ENCODE measurements around the gene PLA2G4D. TPM values are rescaled to one million over a fixed set of nuclear protein-coding genes. Genes with fewer than 3 reads are reported as not detected.

The PLA2G4D gene
- total RNA-seq, 1 donor from 2014 or later, result not detected

DNA sequence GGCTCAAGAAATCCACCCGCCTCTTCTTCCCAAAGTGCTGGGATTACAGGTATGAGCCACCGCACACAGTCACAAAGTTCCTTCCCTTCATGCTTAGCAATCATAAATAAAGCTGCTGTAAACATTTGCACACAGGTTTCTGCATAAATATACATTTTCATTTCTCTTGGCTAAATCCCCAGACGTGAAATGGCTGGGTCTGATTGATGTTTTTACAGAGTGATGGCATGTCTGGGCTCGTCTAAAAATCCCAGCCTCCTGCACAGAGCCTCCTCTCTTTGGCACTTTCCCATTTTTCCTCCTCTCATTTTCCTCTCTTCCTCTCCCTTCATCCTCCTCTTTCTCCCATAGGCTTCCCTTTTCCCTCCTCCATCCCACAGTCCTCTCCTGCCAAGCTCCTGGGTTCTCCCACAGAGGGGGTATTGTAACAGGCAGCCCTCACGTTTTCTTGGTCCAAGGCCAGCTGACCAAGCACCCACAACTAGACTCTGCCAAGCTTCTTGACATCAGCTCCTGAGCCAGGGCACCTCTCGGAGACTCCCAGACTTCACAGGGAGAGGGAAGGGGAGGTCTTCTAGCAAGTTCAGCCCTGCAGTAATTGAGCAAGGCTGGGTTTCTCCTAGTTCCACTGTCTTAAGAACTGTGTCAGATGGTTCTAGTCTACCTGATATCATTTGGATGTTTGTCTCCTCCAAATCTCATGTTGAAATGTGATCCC is 63.0 kb downstream of the PLA2G4D start:
- DNase-seq (ENCODE audit: low spot score), result no peak
- no peak overlapping the region for H3K4me3 Mint-ChIP-seq (ENCODE audit: low read depth)
- H3K27ac Mint-ChIP-seq, result no peak overlapping the region
- no peaks in the 10 kb centered on the region for H3K9me3 Mint-ChIP-seq
- H3K27me3 Mint-ChIP-seq (ENCODE audit: low read depth), result peaks cover 12% of the 10 kb centered on the region
- H3K4me1 Mint-ChIP-seq (ENCODE audit: low read depth), result peaks cover 5% of the 10 kb centered on the region
- intact Hi-C loops (cut with micrococcal nuclease), result no loop called here
- no peaks in the 10 kb centered on the region for H3K36me3 Mint-ChIP-seq (ENCODE audit: low read depth)

DNA sequence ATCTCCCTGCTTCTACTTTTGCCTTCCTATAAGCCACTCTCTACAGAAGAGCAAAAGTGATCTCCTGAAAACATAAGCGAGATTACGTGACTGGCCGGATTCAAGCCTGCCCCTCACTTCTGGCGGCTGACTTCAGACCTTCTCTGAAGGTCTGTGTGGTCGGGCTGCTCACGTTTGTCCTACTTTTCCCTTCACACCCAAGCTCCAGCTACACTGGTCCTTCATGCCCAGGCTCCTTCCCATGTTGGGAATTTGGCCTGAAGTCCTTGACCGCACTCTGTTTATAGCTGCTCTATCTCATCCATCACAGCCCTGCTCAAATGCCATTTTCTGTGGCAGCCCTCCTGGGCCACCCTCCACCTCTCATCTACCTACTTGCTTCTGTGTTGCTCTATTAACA is 66.8 kb downstream of the PLA2G4D start:
- Mint-ChIP-seq H3K4me3 (ENCODE audit: low read depth) (no peak overlapping the region), H3K4me1 (ENCODE audit: low read depth) (no peaks in the 10 kb centered on the region), H3K36me3 (ENCODE audit: low read depth) (no peaks in the 10 kb centered on the region), H3K27me3 (ENCODE audit: low read depth) (peaks cover 12% of the 10 kb centered on the region), H3K9me3 (no peaks in the 10 kb centered on the region), H3K27ac (no peak overlapping the region)
- intact Hi-C loops (cut with micrococcal nuclease), result no loop called here
- DNase-seq (ENCODE audit: low spot score), result no peak

DNA sequence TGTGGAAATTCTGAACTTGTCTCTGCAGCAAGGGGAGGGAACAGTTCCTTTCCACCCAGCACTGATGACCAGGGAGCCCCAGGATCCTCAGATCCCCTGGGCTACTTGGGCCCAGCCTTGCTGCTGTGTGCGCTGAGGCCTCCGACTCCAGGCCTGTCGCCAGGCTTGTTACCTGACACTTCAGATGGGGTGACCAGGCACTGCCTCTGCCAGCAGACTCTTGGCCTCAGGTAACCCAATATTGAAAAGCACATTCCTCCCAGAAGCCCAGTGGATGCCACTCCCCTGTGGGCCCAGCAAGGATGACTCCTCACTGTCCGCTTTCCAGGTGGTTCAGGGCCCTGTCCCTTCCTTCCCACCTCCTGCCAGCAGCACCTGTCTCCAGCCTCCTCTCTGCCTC is 70.1 kb downstream of the PLA2G4D start:
- H3K4me1 Mint-ChIP-seq (ENCODE audit: low read depth), result no peaks in the 10 kb centered on the region
- no peak overlapping the region for H3K4me3 Mint-ChIP-seq (ENCODE audit: low read depth)
- no peak for DNase-seq (ENCODE audit: low spot score)
- peaks cover 7% of the 10 kb centered on the region for H3K27me3 Mint-ChIP-seq (ENCODE audit: low read depth)
- H3K36me3 Mint-ChIP-seq (ENCODE audit: low read depth), result no peaks in the 10 kb centered on the region
- intact Hi-C loops (cut with micrococcal nuclease), result no loop called here
- H3K9me3 Mint-ChIP-seq, result no peaks in the 10 kb centered on the region
- H3K27ac Mint-ChIP-seq, result no peak overlapping the region

DNA sequence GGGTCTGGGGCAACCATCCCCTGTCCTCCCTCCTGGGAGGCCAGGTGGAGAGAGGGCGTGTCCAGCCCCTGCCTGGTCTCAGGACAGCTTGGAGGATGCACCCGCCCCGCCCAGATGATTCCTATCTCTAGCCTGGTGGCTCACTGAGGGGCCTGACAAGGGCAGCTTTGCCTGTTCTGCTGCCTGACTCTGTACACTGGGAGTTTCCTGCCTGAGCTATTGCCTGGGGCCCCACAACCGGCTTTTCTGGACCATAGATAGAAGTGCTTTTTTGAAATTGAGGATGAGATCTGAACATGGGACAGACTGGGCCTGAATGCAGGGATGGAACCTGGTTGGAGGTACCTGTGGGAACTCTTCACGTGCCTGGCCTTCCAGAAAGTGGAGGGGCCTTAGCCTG is 72.8 kb downstream of the PLA2G4D start:
- H3K27ac Mint-ChIP-seq, result no peak overlapping the region
- no peaks in the 10 kb centered on the region for H3K36me3 Mint-ChIP-seq (ENCODE audit: low read depth)
- no peak overlapping the region for H3K4me3 Mint-ChIP-seq (ENCODE audit: low read depth)
- H3K9me3 Mint-ChIP-seq, result no peaks in the 10 kb centered on the region
- H3K27me3 Mint-ChIP-seq (ENCODE audit: low read depth), result peaks cover 1% of the 10 kb centered on the region
- H3K4me1 Mint-ChIP-seq (ENCODE audit: low read depth), result no peaks in the 10 kb centered on the region
- no peak for DNase-seq (ENCODE audit: low spot score)
- intact Hi-C loops (cut with micrococcal nuclease), result no loop called here

DNA sequence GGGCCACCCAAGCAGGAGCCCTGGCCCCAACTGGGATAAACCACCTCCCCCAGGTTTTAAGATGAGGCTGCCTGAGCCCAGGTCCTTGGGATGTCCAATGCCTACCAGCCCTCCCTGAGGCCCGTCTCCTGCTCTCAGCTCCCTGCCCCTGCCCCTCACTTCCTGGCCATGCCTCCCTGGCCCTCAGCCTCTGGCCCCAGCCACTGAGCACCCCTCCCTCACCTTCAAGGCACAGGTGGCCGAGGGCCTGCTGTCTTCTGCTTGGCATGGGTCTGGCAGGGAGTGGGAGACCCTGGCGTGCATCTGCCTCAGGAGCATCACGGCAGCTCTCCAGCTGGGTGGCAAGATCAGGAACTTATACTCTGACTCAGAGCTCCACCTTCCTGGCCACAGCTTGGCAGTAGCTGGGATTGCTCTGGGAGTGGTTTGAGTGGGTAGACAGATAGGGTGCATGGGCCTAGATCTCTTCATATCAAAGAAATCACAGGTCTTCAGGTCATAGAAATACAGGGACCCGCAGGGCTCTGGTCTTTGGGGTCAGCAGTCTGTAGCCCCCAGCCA is 73.6 kb downstream of the PLA2G4D start, which contains the start of gene PLA2G4E:
Gene PLA2G4E, minus strand, starts transcription at position 330 of the 561 bp plus-strand sequence. Its CDS starts 12 bp downstream, at position 318.
- H3K27me3 Mint-ChIP-seq (ENCODE audit: low read depth), result peaks cover 1% of the 10 kb centered on the region
- intact Hi-C loops (cut with micrococcal nuclease), result no loop called here
- no peaks in the 10 kb centered on the region for H3K9me3 Mint-ChIP-seq
- H3K36me3 Mint-ChIP-seq (ENCODE audit: low read depth), result no peaks in the 10 kb centered on the region
- no peak within 1 kb of the TSS for H3K4me3 Mint-ChIP-seq (ENCODE audit: low read depth)
- H3K4me1 Mint-ChIP-seq (ENCODE audit: low read depth), result no peaks in the 10 kb centered on the region
- DNase-seq (ENCODE audit: low spot score), result no peak
- H3K27ac Mint-ChIP-seq, result no peak within 1 kb of the TSS

DNA sequence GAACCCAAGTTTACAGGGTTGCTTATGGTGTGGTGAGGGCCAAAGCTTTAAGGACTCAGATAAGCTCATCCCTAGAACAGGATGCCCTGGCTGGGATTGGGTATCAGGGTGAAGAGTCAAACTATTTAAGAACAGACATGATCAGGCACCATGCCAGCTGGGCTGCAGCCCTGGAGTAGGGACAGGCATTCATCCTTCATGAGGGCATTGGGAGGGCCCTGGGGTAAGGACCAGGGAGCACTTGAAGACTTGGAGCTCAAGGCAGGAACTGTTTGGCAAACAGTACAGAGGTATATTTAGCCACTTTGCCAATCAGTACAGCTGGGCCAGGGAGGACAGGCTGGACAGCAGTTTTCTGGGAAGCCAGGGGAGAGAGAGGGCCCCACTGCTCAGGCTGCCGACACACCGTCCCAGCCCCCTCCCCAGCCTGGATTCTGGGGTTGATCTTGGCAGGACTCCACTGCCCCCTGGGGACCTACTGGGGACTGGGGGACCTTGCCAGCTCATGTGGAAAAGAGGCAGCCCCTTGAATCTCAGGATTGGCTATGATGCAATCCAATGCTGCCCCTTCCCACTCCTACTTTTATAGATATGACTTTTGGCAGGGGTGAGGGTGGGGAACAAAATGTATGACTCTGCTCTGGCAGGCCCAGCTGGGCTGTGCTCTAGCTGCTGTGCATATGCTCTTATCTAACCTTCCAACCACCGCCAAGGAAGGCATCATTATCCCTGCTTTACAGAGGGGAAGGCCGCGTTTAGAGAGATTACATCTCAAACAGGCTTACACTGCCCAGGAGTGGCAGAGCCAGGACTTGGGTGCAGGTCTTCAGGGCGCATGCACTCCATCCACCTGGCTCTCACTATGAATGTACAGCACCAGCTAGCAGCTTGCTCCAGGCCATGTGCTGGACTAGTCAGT is 75.8 kb downstream of the PLA2G4D start:
- intact Hi-C loops (cut with micrococcal nuclease), result no loop called here
- no peaks in the 10 kb centered on the region for H3K36me3 Mint-ChIP-seq (ENCODE audit: low read depth)

More for the DNA sequence above, 75.8 kb downstream of the PLA2G4D start:
- DNase-seq (ENCODE audit: low spot score), result no peak
- Mint-ChIP-seq H3K27me3 (ENCODE audit: low read depth) (peaks cover 1% of the 10 kb centered on the region), H3K4me3 (ENCODE audit: low read depth) (no peak overlapping the region), H3K9me3 (no peaks in the 10 kb centered on the region), H3K4me1 (ENCODE audit: low read depth) (no peaks in the 10 kb centered on the region), H3K27ac (no peak overlapping the region)

Other genes starting within 250 kb of the PLA2G4D start
- 0.41 and 0.90 TPM in 2 replicates for gene SPTBN5, start 200.5 kb downstream of the PLA2G4D start, total RNA-seq
- gene EHD4, start 122.0 kb downstream of the PLA2G4D start, total RNA-seq, result 22.3 and 22.7 TPM in 2 replicates
- gene PLA2G4E, start 73.5 kb downstream of the PLA2G4D start, total RNA-seq, result not detected in 2 replicates
- gene PLA2G4F, start 62.1 kb upstream of the PLA2G4D start, total RNA-seq, result not detected in 2 replicates
- gene VPS39, start 113.7 kb upstream of the PLA2G4D start, total RNA-seq, result 67.7 and 70.6 TPM in 2 replicates
- 19.5 and 22.4 TPM in 2 replicates for gene GANC, start 178.6 kb upstream of the PLA2G4D start, total RNA-seq
- gene TMEM87A, start 178.9 kb upstream of the PLA2G4D start, total RNA-seq, result 34.1 and 34.8 TPM in 2 replicates

All from activated T-helper 2 cell treated with anti-CD3 and anti-CD28 coated beads, Interferon-gamma antibody, Interleukin-2, Interleukin-4, amounts not matched to agents 10 μg/mL and 5 μg/mL and 100 μg/mL, durations not matched to agents 14 hours and 24 hours and 36 hours (primary cell).